GM12864 (cell line): ENCODE data around the gene OR4N2.

Experiments used
- DNase-seq: peaks from one replicate; pipeline ENCODE4 v3.0.0-alpha.2; 2011; ENCODE audit warnings: low read depth
- H3K4me3 ChIP-seq: 2 replicates; pipeline ENCODE4 v1.5.1; 2011; ENCODE audit warnings: mild to moderate bottlenecking, low read depth, low read length, control low read depth
- CTCF ChIP-seq: IDR thresholded peaks from 2 replicates; pipeline ENCODE4 v1.5.1; 2011; ENCODE audit warnings: low read depth, mild to moderate bottlenecking, moderate library complexity, low read length, control low read depth, inconsistent platforms; ENCODE audit errors: missing control alignments

Gene OR4N2

GRCh38 chr14:19878029-19878642, 74.6 kb downstream of the OR4N2 start:
- peak; percentile 62 for TF ChIP-seq CTCF
- peak; percentile 12 for DNase-seq
- no peak overlapping the region for H3K4me3 ChIP-seq
